Liver (tissue), 3 donors: ENCODE data around the gene NOC2L.

ENCODE experiments used
- ATF3 ChIP-seq: IDR thresholded peaks from 2 replicates; pipeline ENCODE4 v1.6.1; 2016; ENCODE audit warnings: antibody characterized with exemption
- CTCF ChIP-seq: fragments of 150-350 bp; IDR thresholded peaks from 2 replicates; pipeline ENCODE4 v1.5.1; 2017; ENCODE audit warnings: improper control_type of control experiment, low read depth, low read length; ENCODE audit not compliant: missing input control
- EGR1 ChIP-seq, 2 donors: IDR thresholded peaks; 2 replicates each; pipeline ENCODE4 v1.6.1; 2016 to 2018; ENCODE audit warnings: antibody characterized with exemption in 2 of 2, low read depth in 2 of 2
- FOXA1 ChIP-seq: IDR thresholded peaks from 2 replicates; pipeline ENCODE4 v1.6.1; 2016; ENCODE audit warnings: antibody characterized with exemption
- GABPA ChIP-seq, 2 donors: IDR thresholded peaks in 1 of 2; conservative IDR thresholded peaks in 1 of 2; 2 replicates each; pipeline ENCODE4 v1.6.1; 2016; ENCODE audit warnings: antibody characterized with exemption in 2 of 2, mild to moderate bottlenecking in 1 of 2, moderate library complexity in 1 of 2
- HNF4A ChIP-seq, 2 donors: conservative IDR thresholded peaks; 2 replicates each; pipeline ENCODE4 v1.6.1; 2016; ENCODE audit warnings: antibody characterized with exemption in 2 of 2, mild to moderate bottlenecking in 2 of 2
- JUND ChIP-seq, 2 donors: IDR thresholded peaks; 2 replicates each; pipeline ENCODE4 v1.6.1; 2016; ENCODE audit warnings: antibody characterized with exemption in 2 of 2
- MAX ChIP-seq: IDR thresholded peaks from 2 replicates; pipeline ENCODE4 v1.6.1; 2016; ENCODE audit warnings: antibody characterized with exemption
- REST ChIP-seq: IDR thresholded peaks from 2 replicates; pipeline ENCODE4 v1.6.1; 2016; ENCODE audit warnings: antibody characterized with exemption, mild to moderate bottlenecking
- SP1 ChIP-seq: IDR thresholded peaks from 2 replicates; pipeline ENCODE4 v1.6.1; 2018; ENCODE audit warnings: antibody characterized with exemption, mild to moderate bottlenecking
- YY1 ChIP-seq: IDR thresholded peaks from 2 replicates; pipeline ENCODE4 v1.6.1; 2016; ENCODE audit warnings: antibody characterized with exemption, mild to moderate bottlenecking
- ZBTB33 ChIP-seq: IDR thresholded peaks from 2 replicates; pipeline ENCODE4 v1.6.1; 2016; ENCODE audit warnings: antibody characterized with exemption
- donor health status: healthy.
- donor health status: healthy.

- TF ChIP-seq CTCF (no peak), JUND (IDR thresholded peaks at IDR 0.05) (no peak), HNF4A (conservative IDR thresholded peaks at IDR 0.05) (no peak), MAX (no peak), FOXA1 (no peak), YY1 (no peak), ATF3 (no peak), REST (no peak), ZBTB33 (no peak), EGR1 (IDR thresholded peaks at IDR 0.05; ENCODE audit: low read depth in 2 of 2) (no peak), GABPA (IDR thresholded peaks at IDR 0.05 in 1 of 2, conservative IDR thresholded peaks at IDR 0.05 in 1 of 2) (no peak), SP1 (no peak)
Measured at GRCh38 chr1:1004420-1004779, 45.3 kb upstream of the NOC2L start.
